Lung (tissue), 12 donors: ENCODE results near the gene MRPL4. TPM values are rescaled to one million over a fixed set of nuclear protein-coding genes. Genes with fewer than 3 reads are reported as not detected.

ENCODE experiments used
- ATAC-seq: fragments of 200-7000 bp; cut with Tn5 transposase; one replicate; pipeline ENCODE4 v1.9.1; 2020; ENCODE audit warnings: moderate number of reproducible peaks; ENCODE audit not compliant: insufficient read depth, low FRiP score
- DNase-seq, 3 donors: peaks; one replicate each; pipeline ENCODE4 v3.0.0-alpha.2; 2013 to 2017
- H3K27ac ChIP-seq, 2 donors: one replicate each; pipeline ENCODE4 v1.5.1; 2013; ENCODE audit warnings: mild to moderate bottlenecking in 2 of 2, moderate library complexity in 2 of 2, control low read depth in 1 of 2, inconsistent platforms in 1 of 2, low read depth in 1 of 2, low read length in 1 of 2
- H3K27me3 ChIP-seq, 3 donors: one replicate each; pipeline ENCODE4 v1.5.1; 2013; ENCODE audit warnings: low read length in 2 of 3; ENCODE audit not compliant: control insufficient read depth in 3 of 3, insufficient read depth in 3 of 3
- H3K36me3 ChIP-seq, 4 donors: one replicate each; pipeline ENCODE4 v1.5.1; 2013; ENCODE audit warnings: low read length in 4 of 4, mild to moderate bottlenecking in 1 of 4, moderate library complexity in 1 of 4; ENCODE audit not compliant: control insufficient read depth in 4 of 4, insufficient read depth in 4 of 4
- H3K4me1 ChIP-seq, 5 donors: one replicate each; pipeline ENCODE4 v1.5.1; 2013; ENCODE audit warnings: low read length in 5 of 5, mild to moderate bottlenecking in 2 of 5, moderate library complexity in 1 of 5; ENCODE audit not compliant: control insufficient read depth in 5 of 5, insufficient read depth in 5 of 5
- H3K4me3 ChIP-seq: one replicate; pipeline ENCODE4 v1.5.1; 2013; ENCODE audit warnings: mild to moderate bottlenecking, control low read depth, moderate library complexity
- H3K9ac ChIP-seq, 2 donors: one replicate each; pipeline ENCODE4 v1.5.1; 2013; ENCODE audit warnings: low read length in 2 of 2, control low read depth in 1 of 2; ENCODE audit not compliant: insufficient read depth in 1 of 2
- H3K9me3 ChIP-seq, 4 donors: one replicate each; pipeline ENCODE4 v1.5.1; 2013; ENCODE audit warnings: low read length in 3 of 4, mild to moderate bottlenecking in 1 of 4, moderate library complexity in 1 of 4; ENCODE audit not compliant: control insufficient read depth in 4 of 4, insufficient read depth in 3 of 4
- CTCF ChIP-seq: IDR thresholded peaks from 2 replicates; pipeline ENCODE4 v1.5.1; 2012; ENCODE audit warnings: mild to moderate bottlenecking; ENCODE audit errors: control extremely low read depth, extremely low read depth
- WGBS, 2 donors: extraction: QIAGEN DNeasy Blood & Tissue Kit; methylation state at CpG; one replicate each; pipeline ENCODE4 v1.1.7; 2013; 5-methylcytosine and 5-hydroxymethylcytosine counted together
- polyA plus RNA-seq, 2 donors: library from polyadenylated mRNA; stranded (reverse); fragments of 200-250 nt; gene quantifications; one replicate each; pipeline ENCODE4 v1.2.1, GENCODE V29; 2013
- total RNA-seq, 2 donors: library from RNA; depleted of rRNA in 1 of 2; stranded (reverse); fragments of >200 nt in 1 of 2; gene quantifications; one replicate each; pipeline ENCODE4 v1.2.1, GENCODE V29; 2014 to 2021
- donor health status: control.
- donor health status: control.
- donor health status: Bipolar disorder and iron deficiency.
- donor health status: healthy.
- donor health status: DM: yes; HTN: yes; CAD: no.

MRPL4 gene
- total and polyA plus RNA-seq, 4 donors = 16.6 to 64.8 (median 47.9) TPM

GRCh38 chr19:10295847-10296591 is 44.0 kb downstream of the MRPL4 start:
- Histone ChIP-seq H3K27me3 (peaks cover 0 to 49% (median 19%) of the 10 kb centered on the region in 3 donors), H3K4me1 (peaks cover 0 to 31% (median 9%) of the 10 kb centered on the region in 5 donors), H3K36me3 (peaks cover 0 to 5% (median 0%) of the 10 kb centered on the region in 4 donors), H3K27ac (no peak overlapping the region), H3K9ac (no peak overlapping the region), H3K9me3 (peaks cover 0 to 7% (median 0%) of the 10 kb centered on the region in 4 donors), H3K4me3 (no peak overlapping the region)
- ATAC-seq = no peak
- WGBS, 2 donors = 10 to 22% methylated on average over 55 to 58 of the region's 58 CpGs
- DNase-seq = peak in 2 of 3 donors; percentile 29 to 33
- TF ChIP-seq CTCF = no peak

GRCh38 chr19:10299545-10300458 is 47.8 kb downstream of the MRPL4 start:
- TF ChIP-seq CTCF = no peak
- Histone ChIP-seq H3K4me3 (no peak overlapping the region), H3K9ac (no peak overlapping the region), H3K36me3 (peaks cover 0 to 2% (median under 1%) of the 10 kb centered on the region in 4 donors), H3K4me1 (peaks cover 0 to 12% (median 0%) of the 10 kb centered on the region in 5 donors), H3K27me3 (peaks cover 0 to 17% (median 6%) of the 10 kb centered on the region in 3 donors), H3K27ac (no peak overlapping the region), H3K9me3 (no peaks in the 10 kb centered on the region)
- no peak for ATAC-seq
- 33 to 43% methylated on average over 14 of the region's 14 CpGs for WGBS, 2 donors
- DNase-seq = peak in 1 of 3 donors; percentile 6

GRCh38 chr19:10305139-10305806 is 53.3 kb downstream of the MRPL4 start:
- peaks cover 0 to 11% (median 4%) of the 10 kb centered on the region in 4 donors for H3K36me3 ChIP-seq
- ATAC-seq (peak; percentile 57), DNase-seq (no peak)
- H3K27ac ChIP-seq = peak overlapping the region in 1 of 2 donors; percentile 41
- H3K9me3 ChIP-seq = no peaks in the 10 kb centered on the region
- no peaks in the 10 kb centered on the region for H3K4me1 ChIP-seq
- TF ChIP-seq CTCF = no peak
- 47 to 67% methylated on average over 17 of the region's 17 CpGs for WGBS, 2 donors
- no peak overlapping the region for H3K9ac ChIP-seq
- H3K27me3 ChIP-seq = no peaks in the 10 kb centered on the region
- no peak overlapping the region for H3K4me3 ChIP-seq
